Activated CD8-positive, alpha-beta T cell treated with anti-CD3 and anti-CD28 coated beads, Interleukin-2, amount 10 ng/mL, durations not matched to agents 7 days and 5 days (primary cell): ENCODE results near the gene MINDY4. TPM values are rescaled to one million over a fixed set of nuclear protein-coding genes. Genes with fewer than 3 reads are reported as not detected.

ENCODE experiments used
- ATAC-seq: fragments of 150-1000 bp; cut with Tn5 transposase; one replicate; pipeline ENCODE4 v1.10.0; 2021; ENCODE audit warnings: moderate library complexity
- CTCF ChIA-PET: fragments of 350-600 bp; sonication (Branson Sonifier 250); formaldehyde crosslinking; loops from one replicate; lab custom pipeline; 2021; ENCODE audit warnings: antibody characterized with exemption; lab: Charles Lee
- POLR2A ChIA-PET: fragments of 350-600 bp; sonication (Branson Sonifier 250); formaldehyde crosslinking; loops from one replicate; lab custom pipeline; 2021; ENCODE audit warnings: antibody characterized with exemption; lab: Charles Lee
- DNase-seq: peaks from one replicate; pipeline ENCODE4 v3.0.0-alpha.2; 2020
- H3K27ac Mint-ChIP-seq: one replicate; pipeline ENCODE4 v1.8.0; 2021; ENCODE audit warnings: mild to moderate bottlenecking, mixed read lengths
- H3K27me3 Mint-ChIP-seq: one replicate; pipeline ENCODE4 v1.8.0; 2021; ENCODE audit warnings: low read depth, mixed read lengths
- H3K36me3 Mint-ChIP-seq: one replicate; pipeline ENCODE4 v1.8.0; 2021; ENCODE audit warnings: low read depth, mixed read lengths
- H3K4me1 Mint-ChIP-seq: one replicate; pipeline ENCODE4 v1.8.0; 2021; ENCODE audit warnings: low read depth, mixed read lengths
- H3K4me3 Mint-ChIP-seq: one replicate; pipeline ENCODE4 v1.8.0; 2021; ENCODE audit warnings: mild to moderate bottlenecking, mixed read lengths
- H3K9me3 Mint-ChIP-seq: one replicate; pipeline ENCODE4 v1.8.0; 2022; ENCODE audit warnings: mixed read lengths; ENCODE audit not compliant: insufficient read depth
- total RNA-seq, 2 experiments: library from RNA; stranded (reverse); gene quantifications; one replicate each; pipeline ENCODE4 v1.2.3, GENCODE V29; 2021

MINDY4 gene
- total RNA-seq, 2 experiments from 2014 or later, result 1.3 to 1.5 TPM

DNA sequence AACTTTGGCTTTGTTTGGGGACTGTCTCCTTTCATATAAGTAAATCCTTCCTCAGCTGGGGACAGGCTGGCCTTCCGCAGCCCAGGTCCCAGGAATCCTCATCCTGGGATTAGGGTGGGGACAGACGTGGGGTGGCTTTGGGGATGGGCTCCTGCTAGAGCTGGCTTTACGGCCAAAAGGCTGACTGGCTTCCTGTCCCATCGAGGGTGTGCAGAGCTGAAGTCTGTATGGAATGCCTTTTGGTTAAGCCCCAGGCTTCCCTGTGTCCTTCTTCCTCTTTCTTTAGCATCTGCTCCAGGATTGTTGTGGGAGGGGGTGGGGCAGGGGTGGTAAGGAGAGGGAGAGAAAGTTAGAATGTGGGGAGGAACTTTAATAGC, 81.1 kb downstream of the MINDY4 start:
- ChIA-PET POLR2A (no interaction called here), CTCF (no interaction called here)
- Mint-ChIP-seq H3K9me3 (no peaks in the 10 kb centered on the region), H3K27me3 (no peaks in the 10 kb centered on the region), H3K36me3 (no peaks in the 10 kb centered on the region), H3K27ac (no peak overlapping the region), H3K4me3 (no peak overlapping the region), H3K4me1 (no peaks in the 10 kb centered on the region)
- DNase-seq (no peak), ATAC-seq (no peak)

DNA sequence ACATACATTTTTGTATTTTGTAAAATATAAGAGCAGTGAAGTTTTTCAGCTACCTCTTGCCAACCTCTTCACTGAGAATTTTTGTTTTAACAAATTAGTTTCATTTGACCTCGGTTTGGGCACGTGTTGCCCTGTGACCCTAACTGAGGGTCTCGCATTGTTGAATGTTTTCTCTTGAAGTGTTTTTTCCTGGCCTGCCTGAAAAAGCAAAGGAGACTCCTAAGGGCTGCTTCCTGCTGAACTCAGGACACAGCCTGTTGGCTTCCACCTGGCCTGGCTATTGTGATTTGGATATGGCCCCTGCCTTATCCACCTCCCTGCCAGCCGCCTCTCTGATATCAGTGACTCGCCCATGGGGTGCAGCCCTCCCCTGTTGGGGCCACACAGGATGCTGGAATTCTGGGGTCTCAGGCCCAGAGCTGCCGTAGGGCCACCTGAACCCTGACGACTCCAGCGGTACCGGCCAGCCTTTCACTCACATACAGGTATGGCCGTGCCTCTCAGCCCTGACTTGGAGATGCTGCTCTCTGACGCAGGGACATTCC, 81.6 kb downstream of the MINDY4 start:
- Mint-ChIP-seq H3K36me3 (no peaks in the 10 kb centered on the region), H3K4me1 (no peaks in the 10 kb centered on the region), H3K27ac (no peak overlapping the region), H3K27me3 (no peaks in the 10 kb centered on the region), H3K4me3 (no peak overlapping the region), H3K9me3 (no peaks in the 10 kb centered on the region)
- ChIA-PET CTCF (no interaction called here), POLR2A (no interaction called here)
- no peak for DNase-seq
- ATAC-seq, result no peak

DNA sequence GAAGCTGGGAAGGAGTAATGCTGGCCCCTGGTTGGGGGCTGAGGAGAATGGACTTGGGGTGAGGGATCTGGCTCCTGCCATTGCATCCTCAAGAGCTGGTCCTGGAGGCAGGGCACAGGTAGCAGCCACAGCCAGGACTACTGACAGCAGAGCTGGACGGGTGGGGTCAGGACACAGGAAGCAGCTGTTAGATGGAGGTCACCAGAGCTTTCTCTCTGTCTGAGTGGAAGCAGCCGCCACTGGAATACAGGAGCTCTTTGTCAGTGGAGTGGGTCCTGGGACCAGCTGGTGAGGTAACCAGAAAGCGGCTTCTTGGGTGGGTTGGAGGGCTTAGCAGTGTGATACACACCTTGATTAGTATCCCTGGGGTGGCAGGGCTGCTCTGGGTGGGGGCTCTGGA, 82.4 kb downstream of the MINDY4 start:
- H3K9me3 Mint-ChIP-seq, result no peaks in the 10 kb centered on the region
- no peaks in the 10 kb centered on the region for H3K36me3 Mint-ChIP-seq
- H3K4me3 Mint-ChIP-seq, result no peak overlapping the region
- POLR2A ChIA-PET, result no interaction called here
- H3K27me3 Mint-ChIP-seq, result no peaks in the 10 kb centered on the region
- DNase-seq, result no peak
- ATAC-seq, result no peak
- no peak overlapping the region for H3K27ac Mint-ChIP-seq
- H3K4me1 Mint-ChIP-seq, result no peaks in the 10 kb centered on the region
- CTCF ChIA-PET, result interaction anchor here (1.0 kb wide), 1 partner anchor 281 kb away, joined by 3 read pairs; no protein-coding TSS in a partner anchor

DNA sequence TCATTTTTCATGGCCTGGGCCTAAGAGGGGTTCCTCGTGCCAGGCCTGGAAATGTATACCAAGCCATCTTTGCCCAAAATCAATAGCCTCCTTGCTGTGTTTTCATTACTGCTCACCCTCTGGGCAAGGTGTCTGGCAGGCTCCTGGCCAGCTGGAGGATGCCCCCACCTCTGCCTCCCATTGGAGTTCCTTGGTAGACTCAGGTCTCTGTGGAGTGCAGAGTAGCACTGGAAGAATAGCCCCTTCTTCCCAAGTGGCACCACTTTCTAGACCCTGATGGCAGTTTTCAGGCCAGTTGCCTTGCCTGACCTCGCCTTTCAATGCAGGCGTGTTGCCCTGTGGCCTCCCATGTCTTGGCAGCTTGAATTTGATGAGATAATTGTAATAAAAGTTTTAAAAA, 84.7 kb downstream of the MINDY4 start:
- H3K4me1 Mint-ChIP-seq, result no peaks in the 10 kb centered on the region
- ATAC-seq (no peak), DNase-seq (no peak)
- H3K4me3 Mint-ChIP-seq, result no peak overlapping the region
- H3K9me3 Mint-ChIP-seq, result no peaks in the 10 kb centered on the region
- POLR2A ChIA-PET, result no interaction called here
- CTCF ChIA-PET, result no interaction called here
- no peak overlapping the region for H3K27ac Mint-ChIP-seq
- no peaks in the 10 kb centered on the region for H3K36me3 Mint-ChIP-seq
- no peaks in the 10 kb centered on the region for H3K27me3 Mint-ChIP-seq

DNA sequence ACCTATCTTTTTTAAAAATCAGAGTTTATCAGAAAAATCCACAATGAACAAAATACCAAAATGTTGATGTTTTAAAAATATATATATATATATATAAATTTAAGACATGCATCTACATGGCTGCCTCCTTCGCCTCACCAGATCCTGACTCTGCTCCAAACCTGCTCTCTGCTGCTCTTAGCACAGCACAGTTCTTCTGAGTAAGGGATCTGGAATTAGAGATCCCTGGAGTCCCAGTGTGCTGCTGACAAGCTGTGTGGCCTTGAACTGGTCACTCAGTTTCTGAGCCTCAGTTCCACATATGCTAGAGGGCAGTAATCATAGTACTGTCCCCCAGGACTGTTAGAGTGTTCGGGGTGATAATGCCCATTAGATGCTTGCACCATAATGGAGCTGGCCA, 87.4 kb downstream of the MINDY4 start:
- H3K27me3 Mint-ChIP-seq, result no peaks in the 10 kb centered on the region
- no peak overlapping the region for H3K27ac Mint-ChIP-seq
- ChIA-PET POLR2A (no interaction called here), CTCF (no interaction called here)
- H3K9me3 Mint-ChIP-seq, result no peaks in the 10 kb centered on the region
- DNase-seq (no peak), ATAC-seq (no peak)
- no peaks in the 10 kb centered on the region for H3K4me1 Mint-ChIP-seq
- no peak overlapping the region for H3K4me3 Mint-ChIP-seq
- H3K36me3 Mint-ChIP-seq, result no peaks in the 10 kb centered on the region

DNA sequence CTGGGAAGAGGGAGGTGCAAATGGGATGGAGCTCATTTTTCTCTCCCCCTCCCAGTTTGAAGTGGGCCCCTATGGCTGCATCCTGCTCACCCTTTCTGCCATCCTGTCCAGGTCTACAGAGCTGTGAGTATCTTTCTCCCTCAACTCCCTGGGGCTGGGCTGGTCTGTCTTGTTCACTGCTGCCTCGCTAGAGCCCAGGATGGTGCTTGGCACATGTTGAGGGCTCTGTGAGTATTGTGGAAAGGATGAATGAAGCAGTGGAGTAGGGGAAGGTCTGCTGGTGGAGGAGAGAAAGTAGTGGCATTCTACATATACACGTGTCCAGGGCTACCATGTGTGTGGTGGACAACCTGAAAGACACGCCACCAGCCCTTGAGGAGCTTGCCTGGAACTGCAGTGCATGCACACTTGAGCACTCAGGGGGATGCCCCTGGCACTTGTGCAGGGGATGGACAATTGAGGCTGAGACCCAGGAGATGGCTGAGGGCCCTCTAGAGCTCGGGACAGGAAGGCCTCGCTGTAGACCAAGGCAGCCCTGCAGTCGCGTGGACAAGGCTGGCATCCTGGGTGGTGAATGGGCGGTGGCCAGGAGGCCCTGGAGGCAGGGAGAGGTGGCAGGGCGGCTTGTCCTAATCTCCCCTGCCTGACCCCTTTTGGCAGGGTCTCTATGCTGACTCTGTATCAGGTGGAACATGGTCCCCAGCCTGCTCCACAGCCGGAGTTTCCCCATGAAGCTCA, 88.2 kb downstream of the MINDY4 start:
- Mint-ChIP-seq H3K27me3 (no peaks in the 10 kb centered on the region), H3K4me1 (no peaks in the 10 kb centered on the region), H3K9me3 (no peaks in the 10 kb centered on the region), H3K27ac (no peak overlapping the region), H3K36me3 (no peaks in the 10 kb centered on the region), H3K4me3 (no peak overlapping the region)
- ATAC-seq, result no peak
- ChIA-PET CTCF (no interaction called here), POLR2A (no interaction called here)
- no peak for DNase-seq

DNA sequence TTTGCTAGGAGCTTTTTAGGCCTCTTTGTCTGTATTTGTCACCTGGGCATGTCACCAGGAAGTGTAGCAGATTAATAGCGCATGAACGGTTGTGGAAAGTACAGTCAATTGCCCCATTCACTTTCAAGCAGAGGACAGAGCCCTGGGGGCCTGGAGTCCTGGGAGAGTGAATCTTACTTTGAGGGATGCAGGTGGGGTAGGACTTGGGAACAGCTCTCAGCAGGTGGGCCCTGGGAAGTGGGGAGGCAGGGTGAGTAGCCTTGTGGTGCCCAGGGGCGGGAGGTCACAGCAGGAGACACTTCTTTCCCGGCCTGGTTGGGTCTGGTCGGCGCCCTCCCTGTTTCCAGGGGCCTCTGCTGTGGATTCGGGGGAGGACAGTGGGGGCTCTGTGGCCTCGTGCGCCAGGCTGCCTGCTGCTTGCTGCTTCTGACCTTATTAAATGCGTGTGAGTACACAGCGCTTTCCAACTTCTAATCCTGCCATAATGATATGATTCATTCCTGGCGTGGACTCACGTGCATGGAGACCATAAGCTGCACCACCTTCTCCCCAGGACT, 88.8 kb downstream of the MINDY4 start:
- ChIA-PET CTCF (no interaction called here), POLR2A (no interaction called here)
- Mint-ChIP-seq H3K27ac (no peak overlapping the region), H3K9me3 (no peaks in the 10 kb centered on the region), H3K27me3 (no peaks in the 10 kb centered on the region), H3K36me3 (no peaks in the 10 kb centered on the region), H3K4me3 (no peak overlapping the region), H3K4me1 (no peaks in the 10 kb centered on the region)
- no peak for ATAC-seq
- DNase-seq, result no peak

DNA sequence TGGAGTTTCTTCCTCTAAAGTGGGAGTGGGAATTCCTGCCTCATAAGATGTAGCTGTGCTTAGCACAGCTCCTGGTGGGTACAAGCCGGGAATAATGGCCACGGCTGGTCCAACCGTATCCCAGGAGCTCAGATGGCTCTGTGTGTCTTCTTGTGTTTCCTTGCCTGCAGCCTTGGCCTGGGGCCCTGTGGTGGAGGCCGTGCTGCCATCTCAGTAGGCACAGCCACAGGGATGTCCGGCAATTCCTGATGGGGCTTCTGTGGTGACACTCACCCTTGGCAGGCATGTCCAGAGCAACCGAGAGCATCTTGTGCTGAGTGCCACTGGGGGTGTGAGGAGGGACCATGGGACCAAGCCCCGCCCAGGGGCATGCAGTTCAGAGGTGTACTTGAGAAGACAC, 90.4 kb downstream of the MINDY4 start:
- ChIA-PET POLR2A (no interaction called here), CTCF (no interaction called here)
- ATAC-seq, result no peak
- Mint-ChIP-seq H3K27ac (no peak overlapping the region), H3K27me3 (no peaks in the 10 kb centered on the region), H3K4me3 (no peak overlapping the region), H3K36me3 (no peaks in the 10 kb centered on the region), H3K4me1 (no peaks in the 10 kb centered on the region), H3K9me3 (no peaks in the 10 kb centered on the region)
- DNase-seq, result no peak

DNA sequence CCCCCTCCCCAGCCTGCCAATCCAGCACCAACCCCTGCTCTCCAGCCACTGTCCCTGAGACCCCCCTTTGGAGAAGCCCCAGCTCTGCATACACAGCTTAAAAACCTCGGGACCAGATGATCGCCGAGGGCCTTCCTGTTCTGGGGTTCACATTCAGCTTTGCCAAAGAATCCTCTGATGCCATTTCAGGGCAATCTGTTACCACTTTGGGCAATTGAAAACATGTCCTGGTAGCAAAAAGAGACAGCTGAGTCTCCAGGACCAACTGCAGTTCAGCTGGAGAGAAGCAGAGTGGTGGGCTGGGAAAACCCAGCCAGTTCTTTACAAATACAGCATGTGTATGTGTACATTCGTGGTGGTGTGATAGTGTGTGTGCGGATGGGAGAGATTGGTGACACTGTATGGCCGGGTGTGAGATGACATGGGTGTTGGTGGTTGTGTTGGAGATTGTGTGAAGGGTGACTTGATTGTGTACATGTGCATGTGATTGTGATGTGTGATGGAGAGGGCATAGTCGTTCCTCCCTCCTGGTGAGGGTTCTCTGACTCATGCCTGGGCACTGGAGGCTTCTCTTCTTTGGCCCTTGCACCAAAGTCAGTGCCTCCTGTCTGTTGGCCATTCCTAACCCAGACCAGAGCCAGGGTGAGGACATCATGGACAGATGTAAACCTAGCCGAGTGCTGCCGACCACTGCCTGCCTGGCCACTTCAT, 91.9 kb downstream of the MINDY4 start:
- no peaks in the 10 kb centered on the region for H3K9me3 Mint-ChIP-seq
- CTCF ChIA-PET, result no interaction called here
- no peaks in the 10 kb centered on the region for H3K4me1 Mint-ChIP-seq
- POLR2A ChIA-PET, result no interaction called here
- no peak for DNase-seq
- no peak overlapping the region for H3K4me3 Mint-ChIP-seq
- H3K27me3 Mint-ChIP-seq, result no peaks in the 10 kb centered on the region
- no peaks in the 10 kb centered on the region for H3K36me3 Mint-ChIP-seq
- no peak for ATAC-seq
- H3K27ac Mint-ChIP-seq, result no peak overlapping the region

DNA sequence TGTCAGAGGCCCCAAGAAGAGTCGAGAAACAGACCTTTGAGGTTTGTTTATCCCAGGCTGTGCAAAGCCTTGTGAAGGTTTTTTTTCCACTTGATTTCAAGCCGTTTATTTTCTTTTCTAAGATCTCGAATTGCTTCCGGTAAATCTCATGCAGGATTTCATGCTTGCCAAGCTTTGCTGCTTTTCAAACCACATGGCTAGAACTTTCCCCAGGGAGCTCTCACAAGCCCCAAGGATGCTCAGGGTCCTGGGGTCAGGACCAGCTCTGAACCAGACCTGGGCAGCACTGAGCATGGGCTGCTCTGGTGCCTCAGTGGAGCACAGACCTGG, 92.5 kb downstream of the MINDY4 start:
- ATAC-seq (no peak), DNase-seq (no peak)
- Mint-ChIP-seq H3K27ac (no peak overlapping the region), H3K27me3 (no peaks in the 10 kb centered on the region), H3K9me3 (no peaks in the 10 kb centered on the region), H3K4me1 (no peaks in the 10 kb centered on the region), H3K36me3 (no peaks in the 10 kb centered on the region), H3K4me3 (no peak overlapping the region)
- ChIA-PET CTCF (no interaction called here), POLR2A (no interaction called here)

DNA sequence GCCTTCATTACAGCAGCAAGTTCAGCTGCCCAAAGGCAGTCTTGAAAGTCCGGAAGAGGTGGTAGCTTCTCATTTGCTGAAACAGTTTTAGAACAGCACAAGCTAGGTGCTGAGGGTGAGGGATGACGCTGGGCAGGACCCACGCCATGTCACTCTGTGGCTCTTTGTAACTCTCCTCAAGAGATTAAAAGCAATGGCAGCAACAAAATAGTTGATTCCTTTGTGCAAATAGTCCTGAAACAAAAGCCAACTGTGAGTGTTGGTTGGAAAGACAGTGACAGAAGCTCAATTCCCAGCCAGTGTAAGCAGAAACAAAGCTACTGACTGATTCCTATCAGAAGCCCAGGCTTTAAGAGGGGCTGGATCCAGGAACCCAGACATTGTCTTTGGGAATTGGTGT, 92.9 kb downstream of the MINDY4 start:
- CTCF ChIA-PET, result no interaction called here
- Mint-ChIP-seq H3K4me1 (no peaks in the 10 kb centered on the region), H3K27ac (no peak overlapping the region), H3K9me3 (no peaks in the 10 kb centered on the region), H3K36me3 (no peaks in the 10 kb centered on the region), H3K4me3 (no peak overlapping the region), H3K27me3 (no peaks in the 10 kb centered on the region)
- no peak for DNase-seq
- POLR2A ChIA-PET, result interaction anchor here (0.6 kb wide), 1 partner anchor 77 kb away, joined by 3 read pairs; no protein-coding TSS in a partner anchor
- no peak for ATAC-seq

DNA sequence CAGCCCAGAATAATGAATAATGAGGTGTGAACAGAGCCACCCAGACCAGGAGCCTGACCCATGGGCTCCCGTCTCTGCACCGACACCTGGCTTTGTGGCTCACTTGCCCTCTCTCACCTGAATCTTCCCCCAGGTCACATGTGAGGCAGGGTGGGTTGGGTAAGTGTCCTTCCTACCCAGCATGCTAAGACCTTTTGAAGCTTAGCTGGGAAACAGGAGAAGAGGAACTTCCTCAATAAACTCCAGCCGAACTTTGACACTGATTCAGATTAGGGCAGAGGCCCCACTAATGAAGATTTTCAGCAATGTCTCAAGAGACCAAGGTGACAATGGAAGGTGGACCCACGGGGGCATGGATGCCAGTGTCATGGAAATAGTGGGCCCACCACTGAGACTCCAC, 93.9 kb downstream of the MINDY4 start:
- no peak for ATAC-seq
- no peak overlapping the region for H3K27ac Mint-ChIP-seq
- ChIA-PET POLR2A (no interaction called here), CTCF (no interaction called here)
- H3K4me1 Mint-ChIP-seq, result no peaks in the 10 kb centered on the region
- H3K36me3 Mint-ChIP-seq, result no peaks in the 10 kb centered on the region
- no peaks in the 10 kb centered on the region for H3K27me3 Mint-ChIP-seq
- no peak overlapping the region for H3K4me3 Mint-ChIP-seq
- no peaks in the 10 kb centered on the region for H3K9me3 Mint-ChIP-seq
- no peak for DNase-seq
